HG02588 (cell line): Measurements from ENCODE around the gene LILRA5.
"Not testable (repeated sequence)": the region's sequence is repeated elsewhere in the genome, so short reads cannot be mapped to it uniquely, and the experiment has no call there.

Source experiments
- ATAC-seq: cut with Tn5 transposase; IDR thresholded peaks from one replicate; pipeline ENCODE4 v1.9.1; 2021; ENCODE audit warnings: mild to moderate bottlenecking, moderate library complexity; ENCODE audit not compliant: unreplicated experiment

LILRA5 gene

DNA sequence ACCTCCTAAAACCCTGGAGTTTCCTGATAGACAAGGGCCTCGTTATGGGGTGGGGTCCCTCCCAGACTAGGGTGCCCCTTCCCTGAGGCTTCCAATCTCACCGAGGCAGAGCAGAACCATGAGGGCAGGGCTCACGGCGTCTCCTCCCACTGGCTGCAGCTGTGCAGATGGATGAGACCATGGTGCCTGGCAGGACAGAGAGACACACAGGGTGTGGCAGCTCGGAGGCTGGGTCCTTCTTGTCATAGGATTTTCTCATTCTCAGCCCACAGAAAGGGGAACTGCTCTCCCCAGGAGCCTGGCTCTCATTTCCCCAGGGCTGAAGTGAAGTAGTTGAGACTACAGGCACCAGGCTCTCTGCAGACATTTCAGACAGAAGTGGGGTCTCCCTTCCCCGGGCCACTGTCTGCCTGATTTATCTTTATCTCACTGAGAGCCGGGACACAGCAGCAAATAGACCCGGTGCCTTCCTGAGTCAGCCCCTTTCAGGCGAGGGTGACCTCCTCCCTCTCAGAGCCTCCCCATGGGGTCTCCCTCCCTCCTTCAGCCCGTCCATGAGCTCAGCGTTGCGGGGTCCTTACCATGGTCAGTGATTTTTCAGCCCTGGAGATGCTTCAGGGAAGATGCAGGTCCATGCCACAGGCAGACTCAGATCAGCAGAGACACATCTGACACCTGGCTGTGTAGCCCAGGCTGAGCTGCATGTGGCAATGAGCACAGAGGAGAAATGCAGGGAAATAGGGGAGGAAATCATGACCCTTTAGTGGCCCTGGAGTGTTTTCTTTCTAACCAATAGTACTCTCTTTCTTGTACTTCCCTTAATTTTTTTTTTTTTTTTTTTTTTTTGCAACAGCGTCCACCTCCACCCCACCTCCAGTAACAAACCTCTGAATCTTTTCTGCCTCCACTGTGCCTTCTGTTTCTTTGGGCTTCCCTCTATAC lies at the start of gene LILRA5:
Gene LILRA5, minus strand, starts transcription at position 731 of the 942 bp plus-strand sequence. Its CDS starts 147 bp downstream, at position 584.
- ATAC-seq: no peak

DNA sequence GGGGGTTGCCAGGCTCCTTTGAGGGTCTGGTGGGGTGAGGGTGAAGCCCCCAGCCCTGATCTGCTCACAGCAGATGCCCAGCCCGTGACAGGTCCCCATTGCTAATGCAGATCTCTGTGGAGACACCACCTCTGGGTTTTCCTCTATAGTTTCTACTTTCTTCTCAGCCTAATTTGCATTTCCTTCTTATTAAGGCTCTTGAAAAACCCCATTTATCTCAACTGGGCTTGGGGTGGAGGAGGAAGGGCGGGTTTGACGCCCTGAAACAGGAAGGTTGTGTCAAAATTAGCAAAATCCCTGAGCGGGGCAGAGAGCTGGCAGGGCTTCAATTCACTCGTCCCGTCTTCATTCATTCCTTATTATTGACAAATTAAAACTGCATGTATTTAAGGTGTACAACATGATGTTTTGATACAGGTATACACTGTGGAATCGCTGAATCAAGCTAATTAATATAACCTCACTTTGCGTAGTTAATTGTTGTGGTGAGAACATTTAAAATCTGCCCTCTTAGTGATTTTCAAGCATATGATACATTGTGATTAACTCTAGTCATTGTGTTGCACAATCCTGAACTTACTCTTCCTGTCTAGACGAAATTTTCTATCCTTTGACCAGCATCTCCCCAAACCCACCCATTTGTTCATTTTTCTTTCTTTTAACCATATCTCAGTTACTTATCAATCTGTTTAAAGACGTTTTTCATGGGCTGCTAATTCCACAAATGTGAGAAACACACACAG lies 48.9 kb upstream of the LILRA5 start:
- not testable (repeated sequence) for ATAC-seq

DNA sequence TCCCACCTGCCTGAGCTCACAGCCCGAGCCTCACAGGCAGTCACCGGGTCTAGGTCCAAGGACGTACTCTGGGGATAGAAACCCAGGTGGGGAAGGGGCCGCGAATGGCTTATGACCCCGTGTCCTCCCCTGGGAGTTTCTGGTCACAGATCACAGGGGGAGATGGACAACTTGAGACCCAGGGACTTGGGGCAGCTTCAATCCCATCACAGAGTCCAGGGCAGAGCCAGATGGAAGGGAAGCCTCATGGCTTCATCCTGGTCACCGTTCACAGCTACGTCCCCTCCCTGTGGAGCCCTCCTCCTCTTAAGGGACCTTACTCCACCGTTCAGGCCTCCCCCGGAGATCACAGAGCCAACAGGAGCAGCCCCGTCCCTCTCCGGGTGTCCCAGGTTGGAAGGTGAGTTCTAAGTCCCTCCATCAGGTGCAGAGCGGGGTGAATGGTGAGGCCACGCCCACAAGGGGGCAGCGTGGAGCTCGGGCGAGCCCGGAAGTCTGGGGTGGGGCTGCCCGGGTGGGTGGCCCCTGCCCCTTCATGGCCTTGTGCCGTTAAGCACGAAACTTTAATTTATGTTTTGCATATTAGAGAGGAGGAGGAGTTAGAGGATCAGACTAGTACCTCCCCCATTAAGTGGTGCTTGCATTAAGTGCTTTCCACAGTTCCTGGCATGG lies 46.3 kb upstream of the LILRA5 start:
- not testable (repeated sequence) for ATAC-seq

DNA sequence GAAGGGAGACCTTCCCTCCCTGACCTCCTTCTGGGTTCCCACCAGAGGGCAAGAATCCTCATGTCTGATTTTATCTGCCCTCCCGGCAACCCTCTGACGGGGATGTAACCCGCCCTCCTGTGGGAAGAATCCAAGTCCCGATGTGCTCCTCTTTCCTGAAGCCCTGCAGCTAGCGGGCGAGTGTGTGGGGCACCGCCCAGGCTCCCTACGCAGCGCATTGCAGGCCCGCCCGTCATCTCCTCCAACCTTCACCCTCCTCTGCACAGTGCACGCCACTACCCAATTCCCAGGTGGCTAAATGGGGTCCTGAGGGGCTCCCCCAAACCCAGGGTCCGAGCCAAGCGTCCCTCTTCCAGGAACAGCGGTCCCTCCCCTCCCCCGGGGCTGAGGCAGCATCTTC lies 44.4 kb upstream of the LILRA5 start:
- no peak for ATAC-seq

DNA sequence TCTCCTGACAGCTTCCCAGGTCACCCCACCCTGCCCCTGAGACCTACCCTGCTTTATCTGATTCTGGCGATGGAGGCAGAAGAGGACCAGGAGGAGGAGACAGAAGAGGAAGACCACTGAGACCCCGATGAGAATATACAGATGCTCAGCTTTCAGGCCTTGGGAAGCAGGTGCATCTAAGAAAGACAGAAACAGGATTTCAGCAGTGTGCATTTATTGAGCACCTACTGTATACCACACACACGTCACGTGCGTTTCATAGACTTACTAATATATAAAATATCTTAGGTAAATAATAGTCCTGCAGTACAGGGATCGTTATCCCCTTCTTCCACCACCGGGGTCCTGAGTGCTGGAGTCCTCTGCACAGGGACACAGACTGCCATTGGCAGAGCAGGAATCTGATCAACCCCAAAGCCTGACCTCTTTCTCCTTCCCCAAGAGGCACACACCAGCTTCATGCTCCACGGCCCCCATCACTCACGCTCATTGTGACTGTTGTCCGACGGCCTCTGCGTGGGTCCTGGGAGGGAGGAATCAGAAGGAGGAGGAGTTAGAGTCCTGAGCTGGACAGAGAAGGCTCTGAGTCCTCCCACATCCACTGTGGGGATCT lies 43.6 kb upstream of the LILRA5 start:
- ATAC-seq: no peak

DNA sequence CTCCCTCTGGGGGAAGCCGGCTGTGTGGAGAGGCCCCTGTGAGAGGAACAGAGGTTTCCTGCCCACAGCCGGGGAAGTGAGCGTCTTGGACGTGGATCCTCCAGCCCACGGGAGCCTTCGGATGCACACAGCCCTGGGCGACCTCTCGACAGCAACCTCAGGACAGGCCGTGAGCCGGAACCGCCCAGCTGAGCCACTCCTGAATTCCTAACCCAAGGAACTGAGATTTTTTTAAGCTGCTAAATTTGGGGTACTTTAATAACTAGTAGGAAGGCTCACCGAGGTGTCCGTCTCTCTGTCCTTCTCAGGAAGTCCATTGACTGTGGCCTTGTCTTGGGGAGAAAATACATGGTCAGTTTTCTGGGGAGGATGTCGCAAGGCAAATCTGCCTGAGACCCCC lies 42.7 kb upstream of the LILRA5 start:
- no peak for ATAC-seq

DNA sequence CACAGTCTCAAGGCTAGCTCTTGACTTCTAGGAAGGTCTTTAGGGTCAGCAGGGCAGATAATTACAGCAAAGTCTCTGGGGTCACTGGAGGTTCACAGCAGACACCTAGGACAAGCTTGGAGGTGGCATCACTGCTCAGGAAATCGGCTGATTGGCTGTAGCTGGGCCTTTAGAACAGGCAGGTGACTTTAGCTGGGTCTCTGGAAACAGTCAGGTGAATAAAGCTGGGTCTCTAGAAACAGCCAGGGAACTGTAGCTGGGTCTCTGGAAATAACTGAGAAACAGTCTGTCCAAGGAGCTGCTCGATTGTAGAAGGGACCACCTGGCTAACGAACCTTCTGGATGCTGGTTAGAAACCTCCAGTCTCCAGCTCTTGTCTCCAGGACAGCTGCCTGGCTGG lies 41.8 kb upstream of the LILRA5 start:
- no peak for ATAC-seq

DNA sequence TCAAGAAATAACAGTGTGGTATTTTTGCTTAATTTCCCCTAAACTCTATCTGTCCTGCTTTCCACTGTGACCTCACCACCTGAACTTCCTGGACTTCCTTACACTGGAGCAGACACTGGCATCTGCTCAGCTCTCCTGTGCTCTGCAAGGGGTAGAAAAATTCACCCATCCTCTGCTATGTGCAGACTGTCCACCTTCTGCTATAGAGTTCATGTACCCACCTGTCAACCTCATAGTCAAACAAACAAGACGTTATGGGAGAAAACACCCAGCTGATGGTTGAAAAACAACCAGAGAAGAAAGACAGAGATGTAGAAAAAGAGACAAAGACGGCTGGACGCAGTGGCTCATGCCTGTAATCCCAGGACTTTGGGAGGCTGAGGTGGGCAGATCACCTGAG lies 39.6 kb upstream of the LILRA5 start:
- no peak for ATAC-seq

DNA sequence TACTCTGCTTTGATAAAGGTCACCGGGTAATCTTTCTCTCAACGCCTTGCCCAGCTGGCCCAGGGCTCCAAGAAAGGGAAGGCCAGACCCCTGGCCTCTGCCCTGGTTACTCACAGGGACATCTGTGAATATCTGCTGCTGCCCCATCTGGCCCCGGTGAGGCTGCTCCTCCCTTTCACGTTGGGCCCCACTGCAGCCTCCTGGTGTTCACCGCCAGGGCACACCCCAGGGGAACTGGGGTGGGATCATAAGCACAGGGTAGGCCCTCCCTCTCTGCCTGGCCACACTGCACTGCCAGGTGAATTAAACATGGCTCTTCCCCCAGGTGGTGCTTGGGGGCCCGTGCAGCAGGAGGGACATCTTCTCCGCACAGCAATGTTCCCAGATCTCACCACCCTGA lies 39.1 kb upstream of the LILRA5 start:
- no peak for ATAC-seq

DNA sequence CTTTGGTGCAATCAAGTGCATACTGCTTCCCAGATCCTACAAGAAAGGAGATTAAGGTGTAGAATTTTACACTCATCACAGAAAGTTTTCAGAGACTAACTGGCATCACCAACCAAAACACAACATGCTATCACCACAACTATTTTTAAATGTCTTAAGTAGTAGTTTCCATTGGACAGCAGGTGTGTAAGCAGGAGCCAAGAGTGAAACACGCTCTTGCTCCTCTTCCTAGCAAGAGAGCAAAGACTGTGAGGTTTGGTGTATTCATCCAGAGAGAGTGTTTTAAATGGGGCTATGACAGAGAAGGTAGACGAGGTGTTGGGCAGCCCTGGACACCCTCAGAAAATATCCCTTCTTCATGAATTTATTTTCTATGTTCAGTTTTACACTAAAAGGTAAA lies 38.5 kb upstream of the LILRA5 start:
- ATAC-seq: no peak

DNA sequence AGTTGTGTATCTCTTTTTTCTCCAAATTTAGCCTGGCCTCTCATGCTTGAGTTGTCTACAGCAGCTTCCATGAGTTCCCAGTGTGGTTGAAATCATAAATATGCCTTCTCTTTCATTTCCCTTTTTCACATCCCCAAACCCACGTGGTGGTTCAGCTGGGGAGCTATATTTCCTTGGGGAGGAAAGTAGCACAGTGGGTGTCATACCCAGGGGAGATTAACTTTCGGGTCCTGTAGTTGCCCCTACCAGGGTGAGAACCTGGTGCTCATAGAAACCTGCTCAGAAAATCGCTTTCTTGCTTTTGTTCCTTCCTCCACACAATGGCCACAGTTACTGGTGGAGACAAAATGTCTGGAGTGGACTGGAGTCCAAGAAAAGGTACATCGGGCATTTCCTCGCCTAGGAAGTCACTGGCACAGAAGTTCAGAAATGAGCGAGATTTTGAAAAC lies 33.0 kb upstream of the LILRA5 start:
- no peak for ATAC-seq

DNA sequence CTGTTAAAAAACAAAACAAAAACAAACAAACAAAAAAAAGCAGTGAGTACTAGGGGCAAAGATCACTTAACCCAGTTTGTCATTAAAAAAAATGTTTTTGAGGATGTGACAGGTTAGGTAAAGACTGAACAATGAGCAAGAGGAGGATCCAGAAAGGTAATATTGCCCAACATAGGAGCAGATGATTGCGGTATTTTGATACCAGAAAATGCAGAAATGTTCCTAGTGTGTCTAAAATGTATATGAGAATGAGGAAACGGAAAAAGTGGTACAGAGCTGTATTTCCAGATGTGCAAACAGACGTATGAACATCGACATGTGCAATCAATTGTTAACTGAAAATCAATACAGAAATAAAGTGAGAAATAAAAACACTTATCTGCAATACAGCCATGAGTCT lies 30.9 kb upstream of the LILRA5 start:
- ATAC-seq: no peak

DNA sequence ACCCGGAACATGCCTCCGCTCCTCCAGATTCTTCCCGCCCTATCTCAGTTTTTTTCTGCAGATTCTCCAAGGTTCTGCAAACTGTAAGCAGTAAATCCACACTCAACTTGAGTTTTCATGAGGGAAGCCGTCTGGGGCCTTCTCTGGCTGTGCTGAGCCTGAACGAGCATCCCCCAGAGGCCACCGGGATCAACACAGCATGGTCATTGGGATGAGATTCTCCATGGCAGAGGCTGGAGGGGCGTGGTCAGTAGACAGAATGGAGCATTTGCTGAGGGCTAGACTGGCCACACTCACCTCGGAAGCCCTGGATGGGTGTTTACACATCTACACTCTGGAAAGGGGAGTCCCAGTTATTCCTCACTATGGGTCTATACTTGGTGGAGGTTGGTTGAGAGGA lies 28.3 kb upstream of the LILRA5 start:
- no peak for ATAC-seq

DNA sequence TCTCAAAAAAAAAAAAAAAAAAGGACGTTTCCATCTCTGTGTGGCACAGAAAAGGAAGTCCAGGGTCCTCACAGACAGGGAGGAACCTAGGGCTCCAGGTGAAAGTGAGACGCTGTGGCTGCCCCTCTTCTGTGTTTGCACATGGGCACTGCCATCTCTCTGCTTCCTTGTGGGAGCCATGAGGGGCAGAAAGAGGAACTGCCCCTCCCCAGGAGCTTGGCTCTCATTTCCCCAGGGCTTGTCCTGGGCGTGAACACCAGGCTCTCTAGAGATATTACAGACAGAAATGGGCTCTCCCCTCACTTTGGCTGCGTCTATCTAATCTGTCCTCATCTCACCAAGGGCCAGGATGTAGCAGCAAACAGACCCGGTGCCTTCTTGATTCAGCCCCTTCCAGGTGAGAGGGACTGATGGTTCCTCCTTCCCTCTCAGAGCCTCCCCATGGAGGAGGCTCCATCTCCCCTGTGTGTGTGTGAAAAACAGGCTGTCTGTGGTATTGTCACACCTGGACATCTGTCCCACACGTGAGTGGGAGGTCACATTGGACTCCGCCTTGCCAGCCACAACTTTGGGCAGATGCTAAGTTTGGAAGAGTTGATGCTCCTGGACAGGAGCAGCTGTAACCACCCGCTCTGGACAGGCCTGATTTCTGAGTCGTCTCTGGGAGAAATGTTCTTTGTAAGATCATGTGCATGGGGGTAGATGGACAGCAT lies 26.8 kb upstream of the LILRA5 start:
- no peak for ATAC-seq

DNA sequence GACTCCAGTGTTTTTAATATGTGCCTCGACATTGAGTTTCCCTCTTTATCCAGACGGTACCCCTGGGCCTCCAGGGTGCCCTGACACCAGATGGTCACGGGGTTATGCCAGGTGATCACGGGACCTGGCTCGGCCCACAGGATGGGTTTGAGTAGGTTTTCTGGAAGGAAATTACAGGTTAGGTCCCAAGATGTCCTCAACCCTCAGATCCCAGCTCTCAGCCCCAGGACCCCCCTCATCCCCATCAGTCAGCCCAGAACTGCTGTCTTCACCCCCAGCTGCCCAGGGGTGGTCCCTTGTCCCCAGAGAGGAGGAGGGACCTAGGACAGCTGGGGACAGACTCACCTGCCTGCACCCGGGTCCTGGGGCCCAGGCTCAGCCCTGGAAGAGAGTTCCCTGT lies 25.6 kb upstream of the LILRA5 start:
- ATAC-seq: no peak

DNA sequence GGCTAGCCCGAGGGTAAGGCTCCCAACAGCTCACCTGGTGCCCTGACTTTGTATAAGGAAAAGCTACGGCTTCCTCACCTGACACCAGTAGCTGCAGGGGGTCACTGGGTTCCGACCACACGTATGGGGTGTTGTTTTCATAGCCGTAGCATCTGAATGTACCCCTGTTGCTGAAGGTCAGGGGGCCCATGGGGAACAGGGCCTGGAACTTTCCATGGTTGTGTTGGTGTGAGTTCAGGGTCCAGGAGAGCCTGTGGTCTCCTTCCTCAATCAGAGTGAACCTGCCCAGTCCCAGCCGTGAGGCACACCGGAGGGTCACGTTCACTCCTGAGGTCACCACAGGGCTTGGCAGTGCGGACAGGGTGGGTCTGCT lies 24.9 kb upstream of the LILRA5 start:
- no peak for ATAC-seq

DNA sequence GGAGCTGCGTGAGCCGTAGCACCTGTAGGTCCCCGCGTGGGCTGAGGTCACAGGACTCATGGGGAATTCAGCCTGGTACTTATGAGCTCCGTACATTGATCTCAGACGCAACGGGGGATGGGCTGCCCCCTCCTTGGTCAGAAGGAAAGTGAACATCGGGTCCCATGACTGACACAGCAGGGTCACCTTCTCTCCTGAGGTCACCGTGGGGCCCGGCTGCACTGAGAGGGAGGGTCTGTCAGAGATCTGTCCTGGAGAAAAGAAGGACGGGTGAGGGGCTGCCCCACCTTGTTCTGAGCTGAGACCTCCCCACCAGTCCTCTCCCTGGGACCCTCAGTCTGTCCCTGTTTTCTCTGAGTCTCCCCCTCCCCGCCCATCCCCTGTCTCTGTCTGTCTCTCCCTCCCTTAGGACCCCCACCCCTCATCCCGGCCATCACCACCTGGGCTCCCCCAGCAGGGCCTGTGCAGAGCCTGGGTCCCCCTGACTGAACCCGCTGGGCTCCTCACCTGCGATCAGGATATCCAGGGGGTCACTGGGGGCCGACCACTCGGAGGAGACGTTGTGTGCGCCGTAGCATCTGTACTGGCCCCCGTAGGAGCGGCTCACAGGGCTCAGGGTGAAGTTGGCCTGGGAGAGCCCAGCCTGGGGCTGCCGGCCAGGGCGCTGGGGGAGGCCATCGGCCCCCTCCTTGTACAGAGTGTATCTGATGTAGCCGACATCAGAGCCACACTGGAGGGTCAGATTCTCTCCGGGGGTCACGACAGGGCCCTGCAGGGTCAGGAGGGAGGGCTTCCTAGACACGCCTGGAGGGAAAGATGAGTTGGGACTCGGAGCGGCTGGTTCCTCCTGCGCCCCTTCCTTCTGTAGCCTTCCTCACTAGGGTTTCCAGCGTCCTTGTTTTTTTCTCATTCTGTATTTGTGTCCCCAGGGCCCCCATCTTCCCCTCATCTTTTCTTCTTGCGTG lies 24.2 kb upstream of the LILRA5 start:
- ATAC-seq: no peak

DNA sequence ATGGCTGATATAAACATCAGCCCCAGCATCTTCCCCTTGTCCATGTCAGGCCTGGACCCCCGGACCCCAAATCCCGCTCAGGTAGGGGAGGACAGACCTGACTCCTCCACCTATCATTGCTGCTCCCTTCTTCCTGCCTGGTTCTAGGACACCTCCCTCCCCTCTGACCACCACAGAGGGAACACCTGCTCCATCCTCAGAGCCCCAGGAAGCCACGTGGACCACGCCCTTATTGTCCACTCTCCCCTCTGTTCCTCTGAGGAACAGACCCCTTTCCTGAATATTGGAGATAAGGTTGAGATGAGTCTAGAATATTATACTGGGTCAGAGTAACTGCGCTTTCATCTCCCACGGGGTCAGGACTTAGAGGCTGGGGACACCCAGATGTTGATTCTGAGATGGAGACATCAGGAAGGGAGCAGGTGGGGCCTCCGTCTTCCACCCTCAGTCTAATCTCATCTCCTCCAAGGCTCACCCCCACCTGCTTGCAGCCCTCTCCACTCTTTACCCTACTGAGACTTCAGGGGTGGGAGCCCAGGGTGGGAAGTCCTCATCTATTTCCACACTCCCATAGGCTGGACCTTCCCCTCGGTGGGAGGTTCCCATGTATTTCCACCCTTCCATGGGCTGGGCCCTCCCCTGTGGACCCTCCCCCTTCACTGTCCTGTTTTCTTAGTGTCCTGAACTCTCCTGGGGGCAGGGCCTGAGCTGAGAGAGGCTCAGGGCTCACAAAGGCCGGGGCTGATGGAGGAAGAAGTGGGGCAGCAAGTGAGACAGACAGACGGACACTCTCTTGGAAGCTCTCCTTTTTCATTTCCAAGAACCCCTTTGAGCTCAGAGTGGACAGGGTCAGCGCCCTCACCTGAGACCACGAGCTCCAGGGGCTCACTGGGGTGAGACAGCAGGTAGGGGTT lies 23.3 kb upstream of the LILRA5 start:
- no peak for ATAC-seq
